Tibial nerve (tissue), 4 donors: Measurements from ENCODE around the gene ATP8B2.
A peak's percentile ranks its signal among the peaks of the same experiment; 100 is the strongest.

ENCODE experiments used
- EP300 ChIP-seq, 2 donors: sonication (generic); formaldehyde crosslinking; IDR thresholded peaks; one replicate each; pipeline ENCODE4 v1.6.1; 2017; ENCODE audit warnings: antibody characterized with exemption in 2 of 2, mild to moderate bottlenecking in 1 of 2
- POLR2A ChIP-seq, 2 donors: fragments of 450-650 bp; IDR thresholded peaks; one replicate each; pipeline ENCODE4 v1.6.1; 2017; ENCODE audit warnings: antibody characterized with exemption in 2 of 2, mild to moderate bottlenecking in 2 of 2, moderate library complexity in 2 of 2
- TF ChIP-seq, protein P1 (sequence below), 5 experiments: fragments of 200-600 bp in 3 of 5; fragments of 450-650 bp in 2 of 5; sonication (generic) in 3 of 5; IDR thresholded peaks; one replicate each; pipeline ENCODE4 v1.5.1; 2016 to 2019; ENCODE audit warnings: antibody characterized with exemption in 5 of 5, mild to moderate bottlenecking in 3 of 5, moderate library complexity in 2 of 5

DNA sequence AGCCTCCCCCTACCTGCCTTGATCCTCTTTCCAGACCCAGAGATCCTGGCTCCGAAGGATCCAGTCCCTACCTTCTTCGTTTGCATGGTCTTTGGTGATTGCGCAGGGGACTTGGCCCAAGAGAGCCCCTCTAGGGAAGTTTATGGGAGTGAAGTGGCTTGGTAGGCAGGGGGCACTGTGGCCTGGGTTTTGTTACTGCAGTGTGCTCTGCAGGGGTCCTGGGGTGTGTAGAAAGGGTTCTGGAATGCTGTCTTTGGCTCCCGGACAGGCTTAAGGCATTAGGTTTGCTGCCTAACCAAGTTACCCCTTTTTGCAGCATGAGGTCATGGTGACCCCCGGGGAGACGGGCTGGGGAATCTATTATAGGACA lies 3.8 kb downstream of the ATP8B2 start:
- TF ChIP-seq, protein P1, sequence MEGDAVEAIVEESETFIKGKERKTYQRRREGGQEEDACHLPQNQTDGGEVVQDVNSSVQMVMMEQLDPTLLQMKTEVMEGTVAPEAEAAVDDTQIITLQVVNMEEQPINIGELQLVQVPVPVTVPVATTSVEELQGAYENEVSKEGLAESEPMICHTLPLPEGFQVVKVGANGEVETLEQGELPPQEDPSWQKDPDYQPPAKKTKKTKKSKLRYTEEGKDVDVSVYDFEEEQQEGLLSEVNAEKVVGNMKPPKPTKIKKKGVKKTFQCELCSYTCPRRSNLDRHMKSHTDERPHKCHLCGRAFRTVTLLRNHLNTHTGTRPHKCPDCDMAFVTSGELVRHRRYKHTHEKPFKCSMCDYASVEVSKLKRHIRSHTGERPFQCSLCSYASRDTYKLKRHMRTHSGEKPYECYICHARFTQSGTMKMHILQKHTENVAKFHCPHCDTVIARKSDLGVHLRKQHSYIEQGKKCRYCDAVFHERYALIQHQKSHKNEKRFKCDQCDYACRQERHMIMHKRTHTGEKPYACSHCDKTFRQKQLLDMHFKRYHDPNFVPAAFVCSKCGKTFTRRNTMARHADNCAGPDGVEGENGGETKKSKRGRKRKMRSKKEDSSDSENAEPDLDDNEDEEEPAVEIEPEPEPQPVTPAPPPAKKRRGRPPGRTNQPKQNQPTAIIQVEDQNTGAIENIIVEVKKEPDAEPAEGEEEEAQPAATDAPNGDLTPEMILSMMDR (IDR thresholded peaks at IDR 0.05): peak in 2 of 5 experiments; percentile 13 to 15
- TF ChIP-seq POLR2A (IDR thresholded peaks at IDR 0.05) (no peak), EP300 (IDR thresholded peaks at IDR 0.05) (no peak)
